Ovary (tissue), 9 donors: ENCODE measurements around the gene ZNF157. TPM values are rescaled to one million over a fixed set of nuclear protein-coding genes. Genes with fewer than 3 reads are reported as not detected.
"Not testable (repeated sequence)": the region's sequence is repeated elsewhere in the genome, so short reads cannot be mapped to it uniquely, and the experiment has no call there.

Experiments
- DNase-seq, 5 donors: peaks; one replicate each; pipeline ENCODE4 v3.0.0-alpha.2; 2019 to 2020
- H3K27ac ChIP-seq, 2 donors: fragments of 200-600 bp; one replicate each; pipeline versions ENCODE4 v1.5.1 to v1.8.0; 2019 to 2022
- H3K27me3 ChIP-seq: fragments of 200-600 bp; one replicate; pipeline ENCODE4 v1.8.0; 2022
- H3K36me3 ChIP-seq: fragments of 200-600 bp; sonication (generic); one replicate; pipeline ENCODE4 v1.5.1; 2019
- H3K4me1 ChIP-seq: one replicate; pipeline ENCODE4 v1.8.1; 2013; ENCODE audit warnings: mild to moderate bottlenecking, moderate library complexity; ENCODE audit not compliant: insufficient read depth
- H3K4me3 ChIP-seq: fragments of 200-600 bp; sonication (generic); one replicate; pipeline ENCODE4 v1.5.1; 2017
- H3K9me3 ChIP-seq, 2 donors: fragments of 200-600 bp in 1 of 2; sonication (generic) in 1 of 2; one replicate each; pipeline versions ENCODE4 v1.5.1 to v1.8.1; 2013 to 2019; ENCODE audit warnings: mild to moderate bottlenecking in 1 of 2, moderate library complexity in 1 of 2
- EP300 ChIP-seq: sonication (generic); formaldehyde crosslinking; IDR thresholded peaks from one replicate; pipeline ENCODE4 v1.6.1; 2017; ENCODE audit warnings: antibody characterized with exemption
- POLR2A ChIP-seq: fragments of 450-650 bp; IDR thresholded peaks from one replicate; pipeline ENCODE4 v1.6.1; 2017; ENCODE audit warnings: antibody characterized with exemption, mild to moderate bottlenecking, moderate library complexity
- WGBS, 3 donors: extraction: QIAGEN DNeasy Blood & Tissue Kit in 1 of 3; methylation state at CpG; one replicate each; pipeline versions ENCODE4 v1.1.5 to v1.1.7; 2013 to 2017; 5-methylcytosine and 5-hydroxymethylcytosine counted together
- intact Hi-C, 4 donors: fragments of 100-400 bp; cut with DNase I; formaldehyde crosslinking; loops; one replicate each; pipeline versions ENCODE4 v1.11.0 to v1.15.1; 2022 to 2023
- polyA plus RNA-seq, 2 donors: library from polyadenylated mRNA; stranded (reverse); fragments of 200-250 nt in 1 of 2; fragments of 350-450 nt in 1 of 2; fragmentation: Illumina TruSeq in 1 of 2; extraction: RNeasy Lipid Tissue Mini Kit (QIAGEN cat#74804) in 1 of 2; gene quantifications; one replicate each; pipeline ENCODE4 v1.2.3, GENCODE V29; 2013 to 2014
- total RNA-seq, 7 donors: library from RNA; depleted of rRNA in 2 of 7; stranded (reverse); fragments of >200 nt in 2 of 7; fragmentation: NEBNext Ultra II Directional in 3 of 7; extraction: Animal tissue kit (Norgen Biotek cat#: 25700) in 3 of 7; gene quantifications; one replicate each; pipeline versions ENCODE4 v1.1.0 to v1.2.4, GENCODE V29; 2016 to 2023
- TF ChIP-seq, protein P1 (sequence below), 3 donors: fragments of 450-650 bp in 2 of 3; fragments of 200-600 bp in 1 of 3; IDR thresholded peaks; one replicate each; pipeline versions ENCODE4 v1.5.1 to v1.8.0; 2016 to 2022; ENCODE audit warnings: antibody characterized with exemption in 3 of 3, mild to moderate bottlenecking in 1 of 3
- donor health status: DM: no; HTN: no; CAD: no; lungs with moderate emphysema.
- donor health status: DM: no; HTN: no; CAD: no.
- donor health status: Bipolar disorder and iron deficiency.
- donor health status: DM: yes; HTN: yes; CAD: no.
- donor health status: DM: no; HTN: no; CAD: no.
- donor health status: DM: yes; HTN: yes; CAD: no.

ZNF157 gene
- total and polyA plus RNA-seq, 9 donors: 0.13 to 2.8 (median 0.48) TPM

DNA sequence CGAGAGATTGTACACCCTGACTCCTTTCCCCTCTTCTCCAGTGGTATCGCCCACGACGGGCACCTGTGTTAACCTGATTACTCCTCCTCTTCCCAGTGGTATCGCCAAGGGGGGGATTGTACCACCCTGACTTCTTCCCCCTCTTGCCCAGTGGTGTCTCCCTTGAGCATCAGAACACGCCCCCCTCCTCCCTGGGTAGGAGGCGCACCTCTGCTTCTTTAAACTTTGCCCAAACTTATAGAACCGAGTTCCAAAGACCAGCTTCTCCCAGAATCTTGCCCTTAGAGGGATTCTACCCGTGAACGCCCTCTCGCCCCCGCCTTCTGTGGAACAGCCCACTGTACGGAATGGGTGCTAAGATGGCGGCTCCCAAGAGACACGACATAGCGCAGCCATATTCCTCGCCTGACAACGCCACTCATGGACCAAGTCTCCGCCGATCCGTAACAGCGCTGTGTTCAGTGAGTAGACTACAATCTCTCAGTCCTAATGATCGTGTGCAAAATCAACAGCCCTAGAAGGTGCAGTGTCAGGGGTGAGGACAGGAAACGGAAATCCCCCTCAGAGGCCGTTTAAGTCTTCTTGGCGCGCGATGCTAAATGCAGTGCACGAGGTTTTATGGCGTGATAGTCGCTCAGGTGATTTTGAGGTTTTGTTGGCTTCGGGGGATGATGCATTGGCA, 4.2 kb upstream of the ZNF157 start:
- Histone ChIP-seq H3K36me3 (no peaks in the 10 kb centered on the region), H3K27me3 (no peaks in the 10 kb centered on the region), H3K27ac (peak overlapping the region in 1 of 2 donors; percentile 23), H3K4me3 (peak overlapping the region; percentile 32), H3K4me1 (no peaks in the 10 kb centered on the region), H3K9me3 (no peaks in the 10 kb centered on the region)
- DNase-seq: peak; percentile 44 to 72 (median 68)
- TF ChIP-seq EP300 (no peak), POLR2A (no peak)
- TF ChIP-seq, protein P1, sequence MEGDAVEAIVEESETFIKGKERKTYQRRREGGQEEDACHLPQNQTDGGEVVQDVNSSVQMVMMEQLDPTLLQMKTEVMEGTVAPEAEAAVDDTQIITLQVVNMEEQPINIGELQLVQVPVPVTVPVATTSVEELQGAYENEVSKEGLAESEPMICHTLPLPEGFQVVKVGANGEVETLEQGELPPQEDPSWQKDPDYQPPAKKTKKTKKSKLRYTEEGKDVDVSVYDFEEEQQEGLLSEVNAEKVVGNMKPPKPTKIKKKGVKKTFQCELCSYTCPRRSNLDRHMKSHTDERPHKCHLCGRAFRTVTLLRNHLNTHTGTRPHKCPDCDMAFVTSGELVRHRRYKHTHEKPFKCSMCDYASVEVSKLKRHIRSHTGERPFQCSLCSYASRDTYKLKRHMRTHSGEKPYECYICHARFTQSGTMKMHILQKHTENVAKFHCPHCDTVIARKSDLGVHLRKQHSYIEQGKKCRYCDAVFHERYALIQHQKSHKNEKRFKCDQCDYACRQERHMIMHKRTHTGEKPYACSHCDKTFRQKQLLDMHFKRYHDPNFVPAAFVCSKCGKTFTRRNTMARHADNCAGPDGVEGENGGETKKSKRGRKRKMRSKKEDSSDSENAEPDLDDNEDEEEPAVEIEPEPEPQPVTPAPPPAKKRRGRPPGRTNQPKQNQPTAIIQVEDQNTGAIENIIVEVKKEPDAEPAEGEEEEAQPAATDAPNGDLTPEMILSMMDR (IDR thresholded peaks at IDR 0.05): no peak
- 29 to 46% (median 32%) methylated on average over 32 of the region's 32 CpGs for WGBS, 3 donors
- intact Hi-C loops: no loop called here

DNA sequence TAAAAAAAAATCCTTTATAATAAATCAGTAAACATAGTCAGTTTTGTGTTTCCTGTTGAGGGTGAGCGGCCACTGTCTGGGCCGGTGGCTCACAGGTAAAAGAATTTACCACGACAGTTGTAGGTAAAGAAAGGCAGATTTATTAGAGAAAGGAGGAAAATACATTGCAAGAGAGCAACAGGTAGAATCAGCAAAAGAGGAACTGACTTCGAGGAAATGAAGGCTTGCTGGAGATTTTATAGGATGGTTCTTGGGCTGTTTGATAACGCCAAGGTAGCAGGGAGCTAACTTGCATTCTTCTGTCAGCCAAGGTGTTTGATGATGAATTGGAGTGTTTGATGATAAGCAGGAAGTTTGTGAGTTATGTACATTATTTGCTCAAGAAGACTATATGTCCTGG, 2.8 kb downstream of the ZNF157 start:
- Histone ChIP-seq H3K27me3 (no peaks in the 10 kb centered on the region), H3K9me3 (no peaks in the 10 kb centered on the region), H3K27ac (no peak overlapping the region), H3K4me3 (no peak overlapping the region), H3K4me1 (no peaks in the 10 kb centered on the region), H3K36me3 (no peaks in the 10 kb centered on the region)
- TF ChIP-seq, protein P1 (IDR thresholded peaks at IDR 0.05): no peak
- TF ChIP-seq POLR2A (no peak), EP300 (no peak)
- no peak for DNase-seq
- intact Hi-C loops: loop anchor here in 1 of 4 donors (10.0 kb wide), 1 partner anchor 408 kb away; no protein-coding TSS in a partner anchor
- WGBS, 3 donors: 76 to 78% (median 76%) methylated on average over 5 of the region's 5 CpGs

DNA sequence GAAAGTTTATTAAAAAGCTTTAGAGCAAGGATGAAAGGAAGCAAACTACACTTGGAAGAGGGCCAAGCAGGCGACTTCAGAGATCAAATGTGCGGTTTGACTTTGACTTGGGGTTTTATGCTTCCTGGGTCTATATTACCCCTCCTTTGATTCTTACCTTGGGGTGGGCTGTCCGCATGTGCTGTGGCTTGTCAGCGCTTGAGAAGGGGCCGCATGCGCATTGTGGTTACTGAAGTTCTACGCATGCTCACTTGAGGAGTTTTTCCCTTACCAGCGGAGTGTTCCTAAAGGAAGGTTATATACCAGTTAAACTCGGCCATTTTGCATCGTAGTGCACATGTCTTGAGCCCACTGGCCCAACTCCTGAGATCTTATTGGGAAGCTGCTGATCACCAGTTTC, 9.9 kb downstream of the ZNF157 start:
- intact Hi-C loops: loop anchor here (5.0 to 10.0 kb wide), 4 partner anchors 145 to 195 kb away; partner anchors contain the start of gene UBA1 (in 2 of the 4)
- H3K9me3 ChIP-seq: no peaks in the 10 kb centered on the region
- H3K4me3 ChIP-seq: peak overlapping the region; percentile 7
- H3K4me1 ChIP-seq: no peaks in the 10 kb centered on the region
- no peak for DNase-seq
- H3K27ac ChIP-seq: no peak overlapping the region
- 68 to 75% (median 73%) methylated on average over 10 of the region's 10 CpGs for WGBS, 3 donors
- no peak for TF ChIP-seq POLR2A
- no peak for TF ChIP-seq EP300
- no peaks in the 10 kb centered on the region for H3K27me3 ChIP-seq
- no peaks in the 10 kb centered on the region for H3K36me3 ChIP-seq

DNA sequence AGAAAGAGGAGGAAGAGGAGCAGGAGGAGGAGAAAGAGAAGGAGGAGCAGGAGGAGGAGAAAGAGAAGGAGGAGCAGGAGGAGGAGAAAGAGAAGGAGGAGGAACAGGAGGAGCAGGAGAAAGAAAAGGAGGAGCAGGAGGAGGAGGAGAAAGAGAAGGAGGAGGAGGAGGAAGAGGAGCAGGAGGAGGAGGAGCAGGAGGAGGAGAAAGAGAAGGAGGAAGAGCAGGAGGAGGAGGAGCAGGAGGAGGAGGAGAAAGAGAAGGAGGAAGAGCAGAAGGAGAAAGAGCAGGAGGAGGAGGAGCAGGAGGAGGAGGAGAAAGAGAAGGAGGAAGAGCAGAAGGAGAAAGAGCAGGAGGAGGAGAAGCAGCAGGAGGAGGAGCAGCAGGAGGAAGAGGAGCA, 10.5 kb downstream of the ZNF157 start:
- not testable (repeated sequence) for H3K4me3 ChIP-seq, H3K9me3 ChIP-seq, H3K27ac ChIP-seq, H3K4me1 ChIP-seq, DNase-seq, H3K36me3 ChIP-seq, H3K27me3 ChIP-seq
- intact Hi-C loops: loop anchor here (5.0 to 10.0 kb wide), 4 partner anchors 144 to 196 kb away; partner anchors contain the start of gene UBA1 (in 2 of the 4)

DNA sequence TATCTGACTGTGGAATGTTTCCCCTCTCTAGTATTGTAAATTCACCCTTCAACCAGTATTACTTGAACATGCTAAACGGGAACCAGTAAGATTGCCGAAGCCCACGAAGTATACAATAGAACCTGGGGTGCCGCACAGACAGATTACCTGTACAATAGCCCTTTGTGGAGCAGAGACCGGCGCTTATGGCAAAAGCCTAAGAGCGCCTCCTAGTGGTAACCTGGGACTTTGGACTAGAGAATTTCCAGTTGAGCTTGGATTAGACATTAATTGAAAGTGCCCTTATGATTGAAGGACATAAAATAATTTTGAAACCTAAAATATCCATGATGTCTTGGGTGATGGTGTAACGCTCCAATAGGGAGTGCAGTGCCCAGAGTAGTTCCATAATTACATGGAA, 14.1 kb downstream of the ZNF157 start:
- no peaks in the 10 kb centered on the region for H3K9me3 ChIP-seq
- DNase-seq: peak; percentile 42 to 66 (median 49)
- H3K36me3 ChIP-seq: no peaks in the 10 kb centered on the region
- no peak overlapping the region for H3K27ac ChIP-seq
- H3K4me1 ChIP-seq: no peaks in the 10 kb centered on the region
- TF ChIP-seq EP300 (no peak), POLR2A (no peak)
- TF ChIP-seq, protein P1 (IDR thresholded peaks at IDR 0.05): peak; percentile 50 to 63 (median 50)
- no peaks in the 10 kb centered on the region for H3K27me3 ChIP-seq
- WGBS, 3 donors: 12 to 25% (median 19%) methylated on average over 8 of the region's 8 CpGs
- intact Hi-C loops: loop anchor here (5.0 to 10.0 kb wide), 4 partner anchors 140 to 200 kb away; partner anchors contain the start of gene UBA1 (in 2 of the 4)
- no peak overlapping the region for H3K4me3 ChIP-seq
